AG04449 (cell line): ENCODE results near the gene SLC18B1.

Experiments
- CTCF ChIA-PET: fragments of 350-600 bp; formaldehyde crosslinking; extraction: SDS; loops from one replicate; lab custom pipeline; 2021; ENCODE audit warnings: antibody characterized with exemption; lab: Yijun Ruan, JAX
- POLR2A ChIA-PET: fragments of 400-600, 350-600 bp; formaldehyde crosslinking; extraction: SDS; loops from one replicate; lab custom pipeline; 2020; ENCODE audit warnings: antibody characterized with exemption, inconsistent platforms; lab: Yijun Ruan, JAX
- DNase-seq: peaks from one replicate; pipeline ENCODE4 v3.0.0-alpha.2; 2010; ENCODE audit warnings: low read depth, low spot score
- H3K4me3 ChIP-seq: 2 replicates; pipeline ENCODE4 v1.5.1; 2011; ENCODE audit warnings: low read depth, mild to moderate bottlenecking, control low read depth, low read length
- TF ChIP-seq, protein P1 (sequence below): IDR thresholded peaks from one replicate; pipeline ENCODE4 v1.5.1; 2011; ENCODE audit warnings: mild to moderate bottlenecking, moderate library complexity, low read length, control low read depth, inconsistent platforms; ENCODE audit not compliant: insufficient read depth; ENCODE audit errors: missing control alignments

SLC18B1 gene

GRCh38 chr6:132814716-132815570 is 16.5 kb upstream of the SLC18B1 start:
- POLR2A ChIA-PET, result interaction anchor here (0.6 to 2.6 kb wide), 10 partner anchors 8 to 737 kb away, joined by 3 to 18 read pairs (median 7); partner anchors contain the start of genes SLC18B1 and STX7
- CTCF ChIA-PET, result interaction anchor here (1.2 to 2.5 kb wide), 2 partner anchors 16 to 535 kb away, joined by 4 to 10 read pairs; no protein-coding TSS in a partner anchor
- no peak for DNase-seq
- TF ChIP-seq, protein P1, sequence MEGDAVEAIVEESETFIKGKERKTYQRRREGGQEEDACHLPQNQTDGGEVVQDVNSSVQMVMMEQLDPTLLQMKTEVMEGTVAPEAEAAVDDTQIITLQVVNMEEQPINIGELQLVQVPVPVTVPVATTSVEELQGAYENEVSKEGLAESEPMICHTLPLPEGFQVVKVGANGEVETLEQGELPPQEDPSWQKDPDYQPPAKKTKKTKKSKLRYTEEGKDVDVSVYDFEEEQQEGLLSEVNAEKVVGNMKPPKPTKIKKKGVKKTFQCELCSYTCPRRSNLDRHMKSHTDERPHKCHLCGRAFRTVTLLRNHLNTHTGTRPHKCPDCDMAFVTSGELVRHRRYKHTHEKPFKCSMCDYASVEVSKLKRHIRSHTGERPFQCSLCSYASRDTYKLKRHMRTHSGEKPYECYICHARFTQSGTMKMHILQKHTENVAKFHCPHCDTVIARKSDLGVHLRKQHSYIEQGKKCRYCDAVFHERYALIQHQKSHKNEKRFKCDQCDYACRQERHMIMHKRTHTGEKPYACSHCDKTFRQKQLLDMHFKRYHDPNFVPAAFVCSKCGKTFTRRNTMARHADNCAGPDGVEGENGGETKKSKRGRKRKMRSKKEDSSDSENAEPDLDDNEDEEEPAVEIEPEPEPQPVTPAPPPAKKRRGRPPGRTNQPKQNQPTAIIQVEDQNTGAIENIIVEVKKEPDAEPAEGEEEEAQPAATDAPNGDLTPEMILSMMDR, result no peak
- peak overlapping the region; percentile 90 for H3K4me3 ChIP-seq

GRCh38 chr6:132813173-132813856 is 14.9 kb upstream of the SLC18B1 start:
- no peak for DNase-seq
- H3K4me3 ChIP-seq, result peak overlapping the region; percentile 85
- POLR2A ChIA-PET, result interaction anchor here (0.9 to 2.5 kb wide), 3 partner anchors 8 to 49 kb away, joined by 3 to 18 read pairs (median 9); partner anchors contain the start of gene SLC18B1
- TF ChIP-seq, protein P1, result no peak
- CTCF ChIA-PET, result interaction anchor here (1.9 to 2.2 kb wide), 2 partner anchors 12 to 15 kb away, joined by 6 to 19 read pairs; partner anchors contain the start of gene SLC18B1

DNA sequence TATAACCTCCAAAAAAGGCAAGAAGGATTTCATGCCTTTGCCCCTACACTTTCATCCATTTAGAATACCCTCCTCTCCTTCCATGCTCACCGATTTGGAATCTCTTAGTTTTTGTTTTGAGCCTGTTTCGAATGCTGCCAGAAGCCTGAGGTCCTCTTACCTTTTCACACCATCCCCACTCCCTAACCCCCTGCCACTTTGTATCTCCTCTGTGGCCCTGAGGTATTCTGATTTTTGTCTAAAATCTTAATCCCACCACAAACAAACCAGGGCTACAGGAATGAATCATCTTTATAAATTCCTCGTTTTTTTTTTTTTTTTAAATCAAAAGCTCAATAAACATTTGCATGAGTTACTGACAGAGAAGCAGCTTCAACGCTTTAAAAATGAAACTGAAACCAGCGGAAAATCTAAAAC is 14.3 kb upstream of the SLC18B1 start:
- CTCF ChIA-PET, result interaction anchor here (1.1 to 2.7 kb wide), 4 partner anchors 12 to 533 kb away, joined by 6 to 19 read pairs (median 10); partner anchors contain the start of gene SLC18B1
- POLR2A ChIA-PET, result interaction anchor here (0.9 kb wide), 1 partner anchor 9 kb away, joined by 3 read pairs; no protein-coding TSS in a partner anchor
- H3K4me3 ChIP-seq, result peak overlapping the region; percentile 85
- no peak for DNase-seq
- TF ChIP-seq, protein P1, result no peak

GRCh38 chr6:132812255-132812732 is 13.9 kb upstream of the SLC18B1 start:
- no peak for DNase-seq
- ChIA-PET POLR2A (interaction anchor here (0.9 kb wide), 1 partner anchor 10 kb away, joined by 3 read pairs; no protein-coding TSS in a partner anchor), CTCF (interaction anchor here (1.1 to 2.7 kb wide), 5 partner anchors 11 to 533 kb away, joined by 3 to 19 read pairs (median 6); partner anchors contain the start of gene SLC18B1)
- peak overlapping the region; percentile 85 for H3K4me3 ChIP-seq
- TF ChIP-seq, protein P1, result no peak

- ChIA-PET CTCF (interaction anchor here (1.2 to 2.7 kb wide), 4 partner anchors 10 to 281 kb away, joined by 3 to 13 read pairs (median 6); no protein-coding TSS in a partner anchor), POLR2A (no interaction called here)
- TF ChIP-seq, protein P1, result no peak
These were observed 12.8 kb upstream of the SLC18B1 start for GRCh38 chr6:132811276-132811675.

More at GRCh38 chr6:132811276-132811675, 12.8 kb upstream of the SLC18B1 start:
- DNase-seq, result no peak
- H3K4me3 ChIP-seq, result no peak overlapping the region
